Measurements from ENCODE around the gene CECR2.

Gene CECR2

GRCh38 chr22:17460895-17461294 is 91.6 kb downstream of the CECR2 start:
- no peak for DNase-seq (ENCODE audit: low read depth in 1 of 2, low spot score in 1 of 2)
- Histone ChIP-seq H3K27me3 (ENCODE audit: insufficient read depth, poor library complexity, severe bottlenecking) (no peaks in the 10 kb centered on the region), H3K27ac (replicated peaks) (no peak overlapping the region), H3K4me3 (replicated peaks; ENCODE audit: insufficient read depth, low read length) (no peak overlapping the region)
- TF ChIP-seq POLR2AphosphoS5 (IDR thresholded peaks at IDR 0.05; ENCODE audit: low read depth) (no peak), CTCF (IDR thresholded peaks at IDR 0.05; ENCODE audit: insufficient read depth, low read length) (no peak), GABPA (IDR thresholded peaks at IDR 0.05; ENCODE audit: low read depth) (no peak), SPI1 (IDR thresholded peaks at IDR 0.05; ENCODE audit: borderline replicate concordance, low read depth) (no peak), REST (IDR thresholded peaks at IDR 0.05; ENCODE audit: insufficient replicate concordance, low read depth) (no peak)

GRCh38 chr22:17470880-17471500 is 101.7 kb downstream of the CECR2 start:
- TF ChIP-seq GABPA (IDR thresholded peaks at IDR 0.05; ENCODE audit: low read depth) (no peak), CTCF (IDR thresholded peaks at IDR 0.05; ENCODE audit: insufficient read depth, low read length) (no peak), REST (IDR thresholded peaks at IDR 0.05; ENCODE audit: insufficient replicate concordance, low read depth) (no peak)
- DNase-seq (ENCODE audit: low read depth in 1 of 2, low spot score in 1 of 2), result no peak

GRCh38 chr22:17471886-17472535 is 102.8 kb downstream of the CECR2 start:
- DNase-seq (ENCODE audit: low read depth in 1 of 2, low spot score in 1 of 2), result no peak
- TF ChIP-seq REST (IDR thresholded peaks at IDR 0.05; ENCODE audit: insufficient replicate concordance, low read depth) (no peak), POLR2AphosphoS5 (IDR thresholded peaks at IDR 0.05; ENCODE audit: low read depth) (no peak), GABPA (IDR thresholded peaks at IDR 0.05; ENCODE audit: low read depth) (no peak), CTCF (IDR thresholded peaks at IDR 0.05; ENCODE audit: insufficient read depth, low read length) (no peak), SPI1 (IDR thresholded peaks at IDR 0.05; ENCODE audit: borderline replicate concordance, low read depth) (no peak)
- Histone ChIP-seq H3K4me3 (replicated peaks; ENCODE audit: insufficient read depth, low read length) (no peak overlapping the region), H3K27me3 (ENCODE audit: insufficient read depth, poor library complexity, severe bottlenecking) (peaks cover 3% of the 10 kb centered on the region), H3K27ac (replicated peaks) (no peak overlapping the region)

More at GRCh38 chr22:17470880-17471500, 101.7 kb downstream of the CECR2 start:
- H3K4me3 ChIP-seq (replicated peaks; ENCODE audit: insufficient read depth, low read length), result no peak overlapping the region
- H3K27ac ChIP-seq (replicated peaks), result no peak overlapping the region
- peaks cover 3% of the 10 kb centered on the region for H3K27me3 ChIP-seq (ENCODE audit: insufficient read depth, poor library complexity, severe bottlenecking)
